Esophagus (tissue), 2 donors: ENCODE data around the gene TSPAN9. TPM values are rescaled to one million over a fixed set of nuclear protein-coding genes. Genes with fewer than 3 reads are reported as not detected.

Experiments
- H3K27ac ChIP-seq, 2 donors: one replicate each; pipeline ENCODE4 v1.5.1; 2013; ENCODE audit warnings: low read depth in 2 of 2, mild to moderate bottlenecking in 2 of 2, inconsistent platforms in 1 of 2, low read length in 1 of 2, moderate library complexity in 1 of 2
- H3K27me3 ChIP-seq, 2 donors: one replicate each; pipeline ENCODE4 v1.6.1; 2013; ENCODE audit warnings: low read length in 2 of 2, control low read depth in 1 of 2, mild to moderate bottlenecking in 1 of 2; ENCODE audit not compliant: insufficient read depth in 2 of 2, control insufficient read depth in 1 of 2
- H3K36me3 ChIP-seq, 2 donors: one replicate each; pipeline ENCODE4 v1.6.1; 2013; ENCODE audit warnings: low read length in 1 of 2; ENCODE audit not compliant: control insufficient read depth in 2 of 2, insufficient read depth in 2 of 2
- H3K4me1 ChIP-seq, 2 donors: one replicate each; pipeline ENCODE4 v1.6.1; 2013; ENCODE audit warnings: low read length in 1 of 2; ENCODE audit not compliant: control insufficient read depth in 2 of 2, insufficient read depth in 2 of 2
- H3K4me3 ChIP-seq, 2 donors: one replicate each; pipeline ENCODE4 v1.5.1; 2013; ENCODE audit warnings: low read length in 2 of 2, mild to moderate bottlenecking in 2 of 2, low read depth in 1 of 2, moderate library complexity in 1 of 2
- H3K9me3 ChIP-seq, 2 donors: one replicate each; pipeline ENCODE4 v1.6.1; 2013; ENCODE audit warnings: mild to moderate bottlenecking in 2 of 2, low read depth in 1 of 2, low read length in 1 of 2, moderate library complexity in 1 of 2; ENCODE audit not compliant: control insufficient read depth in 2 of 2, insufficient read depth in 1 of 2
- WGBS, 2 donors: extraction: QIAGEN DNeasy Blood & Tissue Kit; methylation state at CpG; one replicate each; pipeline ENCODE4 v1.1.7; 2013; 5-methylcytosine and 5-hydroxymethylcytosine counted together
- polyA plus RNA-seq, 2 donors: library from polyadenylated mRNA; stranded (reverse); fragments of 200-250 nt; gene quantifications; one replicate each; pipeline ENCODE4 v1.2.3, GENCODE V29; 2013
- donor health status: healthy with polysubstance abuse.
- donor health status: Bipolar disorder and iron deficiency.

The TSPAN9 gene
- polyA plus RNA-seq, 2 donors: 8.2 to 9.2 TPM

- Histone ChIP-seq H3K9me3 (no peaks in the 10 kb centered on the region), H3K4me3 (no peak overlapping the region), H3K36me3 (no peaks in the 10 kb centered on the region), H3K27ac (no peak overlapping the region), H3K27me3 (no peaks in the 10 kb centered on the region), H3K4me1 (no peaks in the 10 kb centered on the region)
- WGBS, 2 donors: 76 to 78% methylated on average over 17 of the region's 17 CpGs
Measured at GRCh38 chr12:3187846-3188770, 110.9 kb downstream of the TSPAN9 start.

- H3K36me3 ChIP-seq: no peaks in the 10 kb centered on the region
- H3K4me3 ChIP-seq: no peak overlapping the region
- H3K27ac ChIP-seq: no peak overlapping the region
- H3K4me1 ChIP-seq: peaks cover 0 to 3% of the 10 kb centered on the region in 2 donors
- no peaks in the 10 kb centered on the region for H3K9me3 ChIP-seq
- no peaks in the 10 kb centered on the region for H3K27me3 ChIP-seq
- 62 to 84% methylated on average over 2 of the region's 2 CpGs for WGBS, 2 donors
Measured at GRCh38 chr12:3189282-3189681, 112.1 kb downstream of the TSPAN9 start.

DNA sequence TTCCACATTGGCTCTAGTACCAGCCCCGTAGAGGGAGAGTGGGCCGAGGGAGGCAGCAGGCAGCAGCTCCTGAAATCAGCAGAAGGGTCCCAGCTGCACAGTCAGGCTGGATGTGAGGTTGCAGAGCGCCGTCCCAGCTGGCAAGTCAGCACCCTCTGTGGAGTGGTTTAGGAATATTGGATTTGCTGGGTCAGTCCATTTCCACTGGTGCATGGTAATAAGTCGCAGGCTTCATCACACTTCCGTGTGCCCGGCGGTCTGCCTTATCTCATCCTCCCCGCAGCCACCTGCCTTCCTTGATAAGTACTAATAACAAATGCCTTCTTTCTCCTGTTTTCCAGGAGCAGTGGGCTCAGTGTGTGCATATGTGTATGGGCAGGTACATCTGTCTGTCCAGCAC is 112.9 kb downstream of the TSPAN9 start:
- Histone ChIP-seq H3K36me3 (no peaks in the 10 kb centered on the region), H3K27ac (no peak overlapping the region), H3K27me3 (no peaks in the 10 kb centered on the region), H3K4me1 (peaks cover 0 to 3% of the 10 kb centered on the region in 2 donors), H3K4me3 (no peak overlapping the region), H3K9me3 (no peaks in the 10 kb centered on the region)
- WGBS, 2 donors: 46 to 65% methylated on average over 9 of the region's 9 CpGs

DNA sequence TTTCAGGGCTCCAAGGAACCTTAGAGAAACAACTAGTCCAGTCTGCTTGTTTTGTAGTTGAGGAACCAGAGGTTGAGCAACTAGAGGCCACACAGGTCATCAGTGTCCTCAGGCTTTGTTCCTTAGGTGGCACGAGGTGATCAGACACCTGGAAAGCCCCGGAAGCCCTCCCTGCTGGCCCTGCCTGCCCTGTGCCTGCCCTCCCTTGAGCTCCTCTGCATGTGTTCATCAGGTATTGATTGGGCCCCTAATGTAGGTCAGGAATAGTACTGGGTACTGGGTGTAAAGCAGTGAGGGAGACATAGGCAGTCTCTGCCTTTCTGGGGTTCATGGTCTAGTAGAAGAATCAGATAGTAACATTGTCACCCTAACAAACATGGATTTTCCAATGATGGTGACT is 114.3 kb downstream of the TSPAN9 start:
- Histone ChIP-seq H3K4me3 (no peak overlapping the region), H3K4me1 (peaks cover 0 to 3% of the 10 kb centered on the region in 2 donors), H3K9me3 (no peaks in the 10 kb centered on the region), H3K27me3 (no peaks in the 10 kb centered on the region), H3K36me3 (no peaks in the 10 kb centered on the region), H3K27ac (no peak overlapping the region)
- WGBS, 2 donors: 66 to 74% methylated on average over 2 of the region's 2 CpGs

DNA sequence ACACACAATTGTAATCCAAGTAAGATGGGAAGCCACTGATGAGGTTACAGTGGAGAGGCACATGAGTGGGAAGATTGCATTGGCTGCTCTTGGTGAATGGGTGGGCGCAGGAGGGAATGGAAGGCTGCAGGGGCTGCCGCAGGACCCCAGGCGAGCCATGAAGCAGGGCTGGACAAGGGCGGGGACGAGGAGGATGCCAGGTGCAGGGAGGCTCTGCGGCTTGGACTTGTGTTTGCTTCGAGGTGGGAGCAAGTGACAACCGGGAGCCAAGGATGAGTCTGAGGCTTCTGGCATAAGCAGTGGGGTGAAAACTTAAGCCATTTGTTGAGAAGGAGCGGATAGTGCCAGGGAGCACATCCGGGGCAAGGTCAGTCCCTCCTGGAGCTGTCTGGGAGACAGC is 115.0 kb downstream of the TSPAN9 start:
- H3K27me3 ChIP-seq: no peaks in the 10 kb centered on the region
- WGBS, 2 donors: 92 to 94% methylated on average over 10 of the region's 10 CpGs
- H3K36me3 ChIP-seq: no peaks in the 10 kb centered on the region
- H3K4me3 ChIP-seq: no peak overlapping the region
- H3K4me1 ChIP-seq: peaks cover 0 to 3% of the 10 kb centered on the region in 2 donors
- H3K9me3 ChIP-seq: no peaks in the 10 kb centered on the region
- no peak overlapping the region for H3K27ac ChIP-seq

DNA sequence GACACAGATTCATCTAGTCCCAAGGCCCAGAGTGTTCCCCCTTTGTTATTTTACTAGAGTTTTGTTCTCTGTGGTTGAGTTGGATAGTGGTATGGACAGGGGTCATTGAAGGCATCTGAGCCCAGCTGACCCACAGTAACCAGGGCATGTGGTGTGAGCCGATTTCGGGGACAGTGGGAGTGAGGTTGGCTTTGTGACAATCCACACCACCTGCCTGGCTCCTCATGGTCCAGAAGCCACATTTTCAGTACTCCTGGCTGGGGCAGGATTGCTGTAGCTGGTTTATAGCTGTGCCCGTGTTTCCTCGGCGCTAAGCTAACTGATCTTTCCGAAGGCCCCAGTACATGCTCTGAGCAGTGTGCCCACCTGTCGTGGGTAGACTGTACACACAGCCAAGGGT is 116.0 kb downstream of the TSPAN9 start:
- Histone ChIP-seq H3K27ac (no peak overlapping the region), H3K9me3 (no peaks in the 10 kb centered on the region), H3K36me3 (no peaks in the 10 kb centered on the region), H3K4me1 (peaks cover 0 to 3% of the 10 kb centered on the region in 2 donors), H3K27me3 (no peaks in the 10 kb centered on the region), H3K4me3 (no peak overlapping the region)
- 91% methylated on average over 7 of the region's 7 CpGs for WGBS, 2 donors

- Histone ChIP-seq H3K4me3 (no peak overlapping the region), H3K4me1 (peaks cover 0 to 3% of the 10 kb centered on the region in 2 donors), H3K9me3 (no peaks in the 10 kb centered on the region), H3K27ac (no peak overlapping the region), H3K36me3 (no peaks in the 10 kb centered on the region), H3K27me3 (no peaks in the 10 kb centered on the region)
- WGBS, 2 donors: 58 to 84% methylated on average over 5 of the region's 5 CpGs
Measured at GRCh38 chr12:3193755-3194154, 116.6 kb downstream of the TSPAN9 start.

DNA sequence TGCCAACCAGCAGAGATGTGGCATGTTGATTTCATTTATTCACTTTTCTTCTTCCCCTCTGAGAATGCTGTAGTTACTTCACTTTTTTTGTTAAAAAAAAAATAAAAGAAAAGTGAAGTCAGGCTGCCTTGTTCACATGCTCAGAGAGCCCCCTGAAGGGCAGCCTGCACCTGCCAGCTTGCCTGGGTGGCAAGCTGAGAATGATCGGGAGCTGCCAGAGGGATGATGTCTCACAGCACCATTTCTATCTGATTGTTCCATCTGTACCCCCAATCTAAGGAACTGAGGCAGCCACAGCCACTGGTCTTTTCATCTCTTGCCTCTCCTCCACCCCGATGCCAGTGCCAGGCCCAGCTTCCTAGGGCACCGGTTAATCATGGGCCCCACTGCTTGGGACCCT is 118.2 kb downstream of the TSPAN9 start:
- 71 to 85% methylated on average over 3 of the region's 3 CpGs for WGBS, 2 donors
- Histone ChIP-seq H3K4me3 (no peak overlapping the region), H3K27ac (no peak overlapping the region), H3K9me3 (no peaks in the 10 kb centered on the region), H3K4me1 (peaks cover 7 to 12% of the 10 kb centered on the region in 2 donors), H3K36me3 (no peaks in the 10 kb centered on the region), H3K27me3 (no peaks in the 10 kb centered on the region)

- no peaks in the 10 kb centered on the region for H3K27me3 ChIP-seq
- H3K9me3 ChIP-seq: no peaks in the 10 kb centered on the region
- no peak overlapping the region for H3K27ac ChIP-seq
- WGBS, 2 donors: 88 to 89% methylated on average over 13 to 14 of the region's 14 CpGs
- H3K36me3 ChIP-seq: no peaks in the 10 kb centered on the region
- H3K4me3 ChIP-seq: no peak overlapping the region
- peaks cover 7 to 12% of the 10 kb centered on the region in 2 donors for H3K4me1 ChIP-seq
Measured at GRCh38 chr12:3195859-3196483, 118.8 kb downstream of the TSPAN9 start.
